ENCODE results near the gene AGAP1. TPM values are rescaled to one million over a fixed set of nuclear protein-coding genes. Genes with fewer than 3 reads are reported as not detected.
A peak's percentile ranks its signal among the peaks of the same experiment; 100 is the strongest.

Gene AGAP1
- total RNA-seq, 6 experiments from 2014 or later = 8.1 to 11.2 (median 9.8) TPM

- no peaks in the 10 kb centered on the region for H3K36me3 ChIP-seq
- intact Hi-C loops (cut with DNase I) = no loop called here
- DNase-seq = no peak
- H3K4me1 ChIP-seq = peaks cover 0 to 2% (median 0%) of the 10 kb centered on the region in 4 donors
- H3K27ac ChIP-seq = no peak overlapping the region
- no peak overlapping the region for H3K4me3 ChIP-seq
- no CpG with 5 or more reads among the region's 5 CpGs for WGBS (ENCODE audit: insufficient coverage, low coverage, low lambda C conversion rate, missing lambda C conversion rate)
- ATAC-seq = no peak
- no peaks in the 10 kb centered on the region for H3K27me3 ChIP-seq
- H3K9me3 ChIP-seq = no peaks in the 10 kb centered on the region
- TF ChIP-seq CTCF (IDR thresholded peaks at IDR 0.05) (no peak), POLR2A (IDR thresholded peaks at IDR 0.05) (no peak)
These were observed 29.2 kb downstream of the AGAP1 start for GRCh38 chr2:235523021-235523420.

DNA sequence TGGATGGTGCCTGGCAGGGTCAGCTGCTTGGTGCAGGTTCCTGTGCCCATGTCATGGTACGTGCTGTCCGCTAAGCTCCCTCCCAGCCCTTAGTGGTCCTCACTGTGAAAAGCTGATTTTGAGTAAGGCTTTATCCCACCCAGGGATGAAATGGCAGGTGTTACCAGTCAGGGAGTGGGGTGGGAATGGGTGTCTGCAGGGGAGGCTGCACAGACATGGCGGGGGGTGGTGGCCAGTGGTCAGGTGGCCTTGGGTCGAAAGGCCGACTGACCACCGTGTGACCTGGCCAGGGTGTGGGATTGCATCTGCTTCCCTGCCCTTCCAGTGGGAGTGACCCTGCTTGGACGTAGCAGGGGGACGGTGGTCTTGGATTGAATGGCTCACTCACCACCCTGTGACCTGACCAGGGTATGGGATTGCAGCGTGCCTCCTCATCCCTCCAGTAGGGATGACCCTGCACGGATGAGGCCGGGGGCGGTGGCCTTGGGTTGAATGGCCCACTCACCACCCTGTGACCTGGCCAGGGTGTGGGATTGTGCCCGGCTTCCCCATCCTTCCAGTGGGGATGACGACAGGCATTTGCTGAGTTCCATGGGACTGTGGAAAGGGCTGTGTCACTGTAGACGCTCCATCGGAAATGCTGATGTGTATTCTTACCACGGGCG is 29.8 kb downstream of the AGAP1 start:
- H3K36me3 ChIP-seq = no peaks in the 10 kb centered on the region
- ATAC-seq = peak in 1 of 4 donors; percentile 49
- no peak for TF ChIP-seq CTCF (IDR thresholded peaks at IDR 0.05)
- TF ChIP-seq POLR2A (IDR thresholded peaks at IDR 0.05) = no peak
- no peaks in the 10 kb centered on the region for H3K27me3 ChIP-seq
- 95% methylated on average over 4 of the region's 18 CpGs for WGBS (ENCODE audit: insufficient coverage, low coverage, low lambda C conversion rate, missing lambda C conversion rate)
- H3K4me3 ChIP-seq = no peak overlapping the region
- H3K4me1 ChIP-seq = peaks cover 0 to 2% (median 0%) of the 10 kb centered on the region in 4 donors
- DNase-seq = peak in 1 of 3 donors; percentile 26
- no peak overlapping the region for H3K27ac ChIP-seq
- H3K9me3 ChIP-seq = no peaks in the 10 kb centered on the region
- intact Hi-C loops (cut with DNase I) = no loop called here

DNA sequence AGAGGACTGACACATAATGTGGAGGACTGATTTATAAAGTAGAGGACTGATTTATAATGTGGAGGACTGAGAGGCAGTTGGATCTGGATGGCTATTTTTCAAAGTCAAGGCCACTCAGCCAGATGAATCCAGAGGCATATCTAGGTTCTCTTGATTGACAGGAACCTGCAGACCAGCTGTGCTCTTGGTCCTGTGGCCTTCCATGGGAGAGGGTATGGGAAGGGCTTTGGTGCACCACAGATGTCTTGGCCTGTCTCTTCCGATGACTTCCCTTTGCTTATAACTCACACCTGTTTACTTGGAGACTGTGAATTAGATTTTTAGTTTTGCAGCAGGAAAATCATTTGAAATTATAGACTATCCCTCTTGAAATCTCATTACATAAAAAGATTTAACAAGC is 32.3 kb downstream of the AGAP1 start:
- intact Hi-C loops (cut with DNase I) = no loop called here
- DNase-seq (no peak), ATAC-seq (no peak)
- no peaks in the 10 kb centered on the region for H3K36me3 ChIP-seq
- no peak overlapping the region for H3K27ac ChIP-seq
- peaks cover 0 to 2% (median 0%) of the 10 kb centered on the region in 4 donors for H3K4me1 ChIP-seq
- H3K9me3 ChIP-seq = no peaks in the 10 kb centered on the region
- TF ChIP-seq POLR2A (IDR thresholded peaks at IDR 0.05) (no peak), CTCF (IDR thresholded peaks at IDR 0.05) (no peak)
- H3K4me3 ChIP-seq = no peak overlapping the region
- H3K27me3 ChIP-seq = no peaks in the 10 kb centered on the region
- WGBS (ENCODE audit: insufficient coverage, low coverage, low lambda C conversion rate, missing lambda C conversion rate) = no CpG with 5 or more reads among the region's 1 CpG

- ATAC-seq (no peak), DNase-seq (no peak)
- H3K27ac ChIP-seq = no peak overlapping the region
- H3K4me3 ChIP-seq = no peak overlapping the region
- 47% methylated on average over 4 of the region's 7 CpGs for WGBS (ENCODE audit: insufficient coverage, low coverage, low lambda C conversion rate, missing lambda C conversion rate)
- intact Hi-C loops (cut with DNase I) = no loop called here
- no peaks in the 10 kb centered on the region for H3K4me1 ChIP-seq
- H3K9me3 ChIP-seq = no peaks in the 10 kb centered on the region
- TF ChIP-seq POLR2A (IDR thresholded peaks at IDR 0.05) (no peak), CTCF (IDR thresholded peaks at IDR 0.05) (no peak)
- no peaks in the 10 kb centered on the region for H3K36me3 ChIP-seq
- H3K27me3 ChIP-seq = no peaks in the 10 kb centered on the region
These were observed 34.1 kb downstream of the AGAP1 start for GRCh38 chr2:235527806-235528469.

All from right lobe of liver (tissue), 6 donors.